ENCODE data around the gene ETS1. TPM values are rescaled to one million over a fixed set of nuclear protein-coding genes. Genes with fewer than 3 reads are reported as not detected.

ETS1 gene
- total RNA-seq, 1 donor from 2014 or later: 115 TPM

- H3K9me3 Mint-ChIP-seq (ENCODE audit: low read depth): no peaks in the 10 kb centered on the region
- no peaks in the 10 kb centered on the region for H3K27me3 Mint-ChIP-seq (ENCODE audit: low read depth)
- peak; percentile 65 for TF ChIP-seq CTCF (IDR thresholded peaks at IDR 0.05)
- H3K36me3 Mint-ChIP-seq (ENCODE audit: low read depth): no peaks in the 10 kb centered on the region
- H3K4me3 Mint-ChIP-seq (ENCODE audit: unreplicated experiment): peak overlapping the region; percentile 91
- H3K4me1 Mint-ChIP-seq (ENCODE audit: low read depth): peaks cover 82% of the 10 kb centered on the region
- no peak for DNase-seq (ENCODE audit: low spot score)
- H3K27ac Mint-ChIP-seq (ENCODE audit: unreplicated experiment): peak overlapping the region; percentile 95
Observed at GRCh38 chr11:128520206-128520887, 67.0 kb downstream of the ETS1 start.

- Mint-ChIP-seq H3K4me1 (ENCODE audit: low read depth) (peaks cover 82% of the 10 kb centered on the region), H3K27me3 (ENCODE audit: low read depth) (no peaks in the 10 kb centered on the region), H3K4me3 (ENCODE audit: unreplicated experiment) (peak overlapping the region; percentile 91), H3K27ac (ENCODE audit: unreplicated experiment) (peak overlapping the region; percentile 92), H3K36me3 (ENCODE audit: low read depth) (no peaks in the 10 kb centered on the region), H3K9me3 (ENCODE audit: low read depth) (no peaks in the 10 kb centered on the region)
- no peak for DNase-seq (ENCODE audit: low spot score)
- TF ChIP-seq CTCF (IDR thresholded peaks at IDR 0.05): no peak
Observed at GRCh38 chr11:128519338-128519737, 68.0 kb downstream of the ETS1 start.

GRCh38 chr11:128518493-128519207 is 68.7 kb downstream of the ETS1 start:
- DNase-seq (ENCODE audit: low spot score): no peak
- no peaks in the 10 kb centered on the region for H3K9me3 Mint-ChIP-seq (ENCODE audit: low read depth)
- H3K4me3 Mint-ChIP-seq (ENCODE audit: unreplicated experiment): peak overlapping the region; percentile 91
- TF ChIP-seq CTCF (IDR thresholded peaks at IDR 0.05): no peak
- peaks cover 82% of the 10 kb centered on the region for H3K4me1 Mint-ChIP-seq (ENCODE audit: low read depth)
- no peaks in the 10 kb centered on the region for H3K27me3 Mint-ChIP-seq (ENCODE audit: low read depth)
- H3K27ac Mint-ChIP-seq (ENCODE audit: unreplicated experiment): peak overlapping the region; percentile 92
- no peaks in the 10 kb centered on the region for H3K36me3 Mint-ChIP-seq (ENCODE audit: low read depth)

GRCh38 chr11:128517451-128518230 is 69.7 kb downstream of the ETS1 start:
- Mint-ChIP-seq H3K27me3 (ENCODE audit: low read depth) (no peaks in the 10 kb centered on the region), H3K4me1 (ENCODE audit: low read depth) (peaks cover 80% of the 10 kb centered on the region), H3K36me3 (ENCODE audit: low read depth) (peaks cover 6% of the 10 kb centered on the region), H3K27ac (ENCODE audit: unreplicated experiment) (peak overlapping the region; percentile 92), H3K4me3 (ENCODE audit: unreplicated experiment) (peak overlapping the region; percentile 91), H3K9me3 (ENCODE audit: low read depth) (no peaks in the 10 kb centered on the region)
- no peak for DNase-seq (ENCODE audit: low spot score)
- no peak for TF ChIP-seq CTCF (IDR thresholded peaks at IDR 0.05)

GRCh38 chr11:128516886-128517285 is 70.5 kb downstream of the ETS1 start:
- Mint-ChIP-seq H3K4me1 (ENCODE audit: low read depth) (peaks cover 84% of the 10 kb centered on the region), H3K27ac (ENCODE audit: unreplicated experiment) (peak overlapping the region; percentile 92), H3K4me3 (ENCODE audit: unreplicated experiment) (peak overlapping the region; percentile 91), H3K9me3 (ENCODE audit: low read depth) (no peaks in the 10 kb centered on the region), H3K27me3 (ENCODE audit: low read depth) (no peaks in the 10 kb centered on the region), H3K36me3 (ENCODE audit: low read depth) (peaks cover 10% of the 10 kb centered on the region)
- no peak for TF ChIP-seq CTCF (IDR thresholded peaks at IDR 0.05)
- DNase-seq (ENCODE audit: low spot score): no peak
